GM18520 (cell line): ENCODE data around the gene CLASP1.
A peak's percentile ranks its signal among the peaks of the same experiment; 100 is the strongest.
"Not testable (repeated sequence)": the region's sequence is repeated elsewhere in the genome, so short reads cannot be mapped to it uniquely, and the experiment has no call there.

Experiments
- ATAC-seq: cut with Tn5 transposase; IDR thresholded peaks from one replicate; pipeline ENCODE4 v1.9.1; 2021; ENCODE audit not compliant: unreplicated experiment

The CLASP1 gene

GRCh38 chr2:121333834-121334558 is 315.3 kb downstream of the CLASP1 start:
- peak; percentile 76 for ATAC-seq

- ATAC-seq = no peak
These were observed 316.0 kb downstream of the CLASP1 start for GRCh38 chr2:121333231-121333630.

GRCh38 chr2:121331324-121331723 is 317.9 kb downstream of the CLASP1 start:
- not testable (repeated sequence) for ATAC-seq

GRCh38 chr2:121330921-121331320 is 318.3 kb downstream of the CLASP1 start:
- no peak for ATAC-seq

GRCh38 chr2:121329786-121330185 is 319.5 kb downstream of the CLASP1 start:
- ATAC-seq = no peak

- no peak for ATAC-seq
These were observed 322.6 kb downstream of the CLASP1 start for GRCh38 chr2:121326628-121327027.

- ATAC-seq = no peak
These were observed 324.7 kb downstream of the CLASP1 start for GRCh38 chr2:121324601-121325000.

GRCh38 chr2:121321476-121321875 is 327.8 kb downstream of the CLASP1 start:
- no peak for ATAC-seq

- ATAC-seq = no peak
These were observed 329.3 kb downstream of the CLASP1 start for GRCh38 chr2:121319941-121320340.

- no peak for ATAC-seq
These were observed 332.3 kb downstream of the CLASP1 start for GRCh38 chr2:121316986-121317385.

GRCh38 chr2:121313701-121314100 is 335.6 kb downstream of the CLASP1 start:
- not testable (repeated sequence) for ATAC-seq

GRCh38 chr2:121309801-121310200 is 339.5 kb downstream of the CLASP1 start:
- peak; percentile 93 for ATAC-seq

- ATAC-seq = no peak
These were observed 339.9 kb downstream of the CLASP1 start for GRCh38 chr2:121309323-121309722.

- ATAC-seq = no peak
These were observed 342.2 kb downstream of the CLASP1 start for GRCh38 chr2:121307048-121307447.

- no peak for ATAC-seq
These were observed 344.3 kb downstream of the CLASP1 start for GRCh38 chr2:121304941-121305340.

- no peak for ATAC-seq
These were observed 345.6 kb downstream of the CLASP1 start for GRCh38 chr2:121303531-121304263.

- ATAC-seq = not testable (repeated sequence)
These were observed 348.1 kb downstream of the CLASP1 start for GRCh38 chr2:121301190-121301589.

- ATAC-seq = no peak
These were observed 350.8 kb downstream of the CLASP1 start for GRCh38 chr2:121298476-121298875.

- ATAC-seq = not testable (repeated sequence)
These were observed 351.4 kb downstream of the CLASP1 start for GRCh38 chr2:121297866-121298265.

GRCh38 chr2:121297217-121297830 is 351.9 kb downstream of the CLASP1 start:
- no peak for ATAC-seq

- no peak for ATAC-seq
These were observed 353.2 kb downstream of the CLASP1 start for GRCh38 chr2:121295911-121296650.
